ENCODE data around the gene IQSEC3.
"Not testable (repeated sequence)": the region's sequence is repeated elsewhere in the genome, so short reads cannot be mapped to it uniquely, and the experiment has no call there.

IQSEC3 gene

DNA sequence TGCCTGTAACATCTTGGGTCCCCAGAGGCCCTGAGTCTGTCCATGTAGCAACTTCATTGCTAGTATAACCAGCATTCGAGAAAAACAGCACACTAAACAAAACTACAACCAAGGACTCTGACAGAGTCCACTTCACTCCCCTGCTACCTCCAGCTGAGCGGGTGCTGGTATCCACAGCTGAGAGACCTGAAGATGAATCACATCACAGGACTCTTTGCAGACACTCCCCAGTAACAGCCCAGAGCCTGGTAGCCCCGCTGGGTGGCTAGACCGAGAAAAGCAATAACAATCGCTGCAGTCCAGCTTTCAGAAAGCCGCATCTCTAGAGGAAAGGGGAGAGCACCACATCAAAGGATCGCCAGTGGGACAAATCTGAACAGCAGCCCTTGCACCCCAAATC is 9.0 kb upstream of the IQSEC3 start:
- H3K4me1 ChIP-seq (ENCODE audit: control insufficient read depth, insufficient read depth, low read depth, low read length), result no peaks in the 10 kb centered on the region
- H3K23ac ChIP-seq (ENCODE audit: low read length in 2 of 2), result no peak overlapping the region
- H4K8ac ChIP-seq (ENCODE audit: low read length), result no peak overlapping the region
- H3K14ac ChIP-seq (ENCODE audit: low read length in 2 of 2), result no peak overlapping the region
- no peak overlapping the region for H3K4me2 ChIP-seq (ENCODE audit: low read length, poor library complexity, severe bottlenecking)
- no peak overlapping the region for H3K4ac ChIP-seq (ENCODE audit: low read depth in 1 of 2, low read length in 2 of 2)
- H2AK5ac ChIP-seq (ENCODE audit: low read length, severe bottlenecking), result no peak overlapping the region
- H3K9ac ChIP-seq (ENCODE audit: low read length), result no peak overlapping the region
- H3K18ac ChIP-seq (ENCODE audit: low read depth in 1 of 2, low read length in 2 of 2), result no peak overlapping the region
- H2BK5ac ChIP-seq (ENCODE audit: low read depth, low read length, poor library complexity, severe bottlenecking), result no peak overlapping the region
- no peaks in the 10 kb centered on the region for H3K36me3 ChIP-seq (ENCODE audit: control insufficient read depth in 1 of 2, insufficient read depth in 2 of 2, low read depth in 1 of 2, low read length in 2 of 2)
- H2BK12ac ChIP-seq (ENCODE audit: low read length in 2 of 2), result no peak overlapping the region
- H3K9me3 ChIP-seq (ENCODE audit: control insufficient read depth, low read length), result peaks cover 28% of the 10 kb centered on the region
- peaks cover 38 to 47% of the 10 kb centered on the region in 2 experiments for H3K27me3 ChIP-seq (ENCODE audit: control insufficient read depth in 1 of 2, insufficient read depth in 1 of 2, low read length in 2 of 2)
- 75% methylated on average over 7 of the region's 7 CpGs for WGBS
- H3K4me3 ChIP-seq (ENCODE audit: insufficient read depth in 1 of 2, low read depth in 1 of 2, low read length in 2 of 2), result no peak overlapping the region
- no peak for DNase-seq
- H2BK15ac ChIP-seq (ENCODE audit: low read depth, poor library complexity, severe bottlenecking), result no peak overlapping the region
- no peak overlapping the region for H2BK120ac ChIP-seq (ENCODE audit: low read depth, low read length)
- H2AFZ ChIP-seq (ENCODE audit: low read depth, low read length), result no peak overlapping the region
- H3K79me1 ChIP-seq (replicated peaks; ENCODE audit: low read length, poor library complexity, severe bottlenecking), result no peaks in the 10 kb centered on the region
- H3K27ac ChIP-seq (ENCODE audit: low read length, poor library complexity, severe bottlenecking), result no peak overlapping the region
- no peak overlapping the region for H4K91ac ChIP-seq (ENCODE audit: low read length)

DNA sequence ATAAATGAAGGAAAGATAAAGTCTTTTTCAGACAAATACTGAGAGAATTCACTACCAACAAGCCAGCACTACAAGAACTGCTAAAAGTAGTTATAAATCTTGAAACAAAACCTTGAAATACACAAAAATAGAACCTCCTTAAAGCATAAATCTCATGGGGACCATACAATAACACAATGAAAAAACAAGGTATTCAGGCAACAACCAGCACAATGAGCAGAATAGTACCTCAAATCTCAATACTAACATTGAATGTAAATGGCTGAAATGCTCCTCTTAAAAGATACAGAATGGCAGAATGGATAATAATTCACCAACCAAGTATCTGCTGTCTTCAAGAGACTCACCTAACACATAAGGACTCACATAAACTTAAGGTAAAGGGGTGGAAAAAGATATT is 7.7 kb upstream of the IQSEC3 start:
- Histone ChIP-seq H2BK12ac (ENCODE audit: low read length in 2 of 2) (no peak overlapping the region), H3K4me1 (ENCODE audit: control insufficient read depth, insufficient read depth, low read depth, low read length) (no peaks in the 10 kb centered on the region), H3K4ac (ENCODE audit: low read depth in 1 of 2, low read length in 2 of 2) (no peak overlapping the region), H3K4me3 (ENCODE audit: insufficient read depth in 1 of 2, low read depth in 1 of 2, low read length in 2 of 2) (no peak overlapping the region), H2AFZ (ENCODE audit: low read depth, low read length) (no peak overlapping the region), H3K23ac (ENCODE audit: low read length in 2 of 2) (no peak overlapping the region), H2AK5ac (ENCODE audit: low read length, severe bottlenecking) (no peak overlapping the region), H3K9ac (ENCODE audit: low read length) (no peak overlapping the region), H3K36me3 (ENCODE audit: control insufficient read depth in 1 of 2, insufficient read depth in 2 of 2, low read depth in 1 of 2, low read length in 2 of 2) (no peaks in the 10 kb centered on the region), H3K18ac (ENCODE audit: low read depth in 1 of 2, low read length in 2 of 2) (no peak overlapping the region), H3K27me3 (ENCODE audit: control insufficient read depth in 1 of 2, insufficient read depth in 1 of 2, low read length in 2 of 2) (peaks cover 32 to 41% of the 10 kb centered on the region in 2 experiments), H2BK15ac (ENCODE audit: low read depth, poor library complexity, severe bottlenecking) (no peak overlapping the region), H2BK5ac (ENCODE audit: low read depth, low read length, poor library complexity, severe bottlenecking) (no peak overlapping the region), H3K79me1 (replicated peaks; ENCODE audit: low read length, poor library complexity, severe bottlenecking) (no peaks in the 10 kb centered on the region), H3K4me2 (ENCODE audit: low read length, poor library complexity, severe bottlenecking) (no peak overlapping the region), H4K91ac (ENCODE audit: low read length) (no peak overlapping the region), H3K14ac (ENCODE audit: low read length in 2 of 2) (no peak overlapping the region), H3K27ac (ENCODE audit: low read length, poor library complexity, severe bottlenecking) (no peak overlapping the region), H4K8ac (ENCODE audit: low read length) (no peak overlapping the region), H3K9me3 (ENCODE audit: control insufficient read depth, low read length) (peaks cover 28% of the 10 kb centered on the region), H2BK120ac (ENCODE audit: low read depth, low read length) (no peak overlapping the region)
- DNase-seq, result no peak

DNA sequence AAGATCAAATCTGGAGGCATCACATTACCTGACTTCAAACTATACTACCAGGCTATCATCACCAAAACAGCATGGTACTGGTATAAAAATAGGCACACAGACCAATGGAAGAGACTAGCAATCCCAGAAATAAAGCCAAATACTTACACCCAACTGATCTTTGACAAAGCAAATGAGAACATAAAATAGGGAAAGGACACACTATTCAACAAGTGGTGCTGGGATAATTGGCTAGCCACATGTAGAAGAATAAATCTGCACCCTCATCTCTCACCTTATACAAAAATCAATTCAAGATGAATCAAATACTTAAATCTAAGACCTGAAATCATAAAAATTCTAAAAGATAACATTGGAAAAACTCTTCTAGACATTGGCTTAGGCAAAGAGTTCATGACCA is 4.7 kb upstream of the IQSEC3 start:
- not testable (repeated sequence) for H3K23ac ChIP-seq (ENCODE audit: low read length in 2 of 2); H2BK120ac ChIP-seq (ENCODE audit: low read depth, low read length); H3K9ac ChIP-seq (ENCODE audit: low read length); H3K4ac ChIP-seq (ENCODE audit: low read depth in 1 of 2, low read length in 2 of 2); H3K4me3 ChIP-seq (ENCODE audit: insufficient read depth in 1 of 2, low read depth in 1 of 2, low read length in 2 of 2); DNase-seq; H2BK15ac ChIP-seq (ENCODE audit: low read depth, poor library complexity, severe bottlenecking); H4K91ac ChIP-seq (ENCODE audit: low read length); H2AK5ac ChIP-seq (ENCODE audit: low read length, severe bottlenecking); H2BK12ac ChIP-seq (ENCODE audit: low read length in 2 of 2); H4K8ac ChIP-seq (ENCODE audit: low read length); H3K27ac ChIP-seq (ENCODE audit: low read length, poor library complexity, severe bottlenecking); H2AFZ ChIP-seq (ENCODE audit: low read depth, low read length); H2BK5ac ChIP-seq (ENCODE audit: low read depth, low read length, poor library complexity, severe bottlenecking); H3K14ac ChIP-seq (ENCODE audit: low read length in 2 of 2); H3K36me3 ChIP-seq (ENCODE audit: control insufficient read depth in 1 of 2, insufficient read depth in 2 of 2, low read depth in 1 of 2, low read length in 2 of 2); H3K4me1 ChIP-seq (ENCODE audit: control insufficient read depth, insufficient read depth, low read depth, low read length); H3K18ac ChIP-seq (ENCODE audit: low read depth in 1 of 2, low read length in 2 of 2); H3K4me2 ChIP-seq (ENCODE audit: low read length, poor library complexity, severe bottlenecking); H3K79me1 ChIP-seq (replicated peaks; ENCODE audit: low read length, poor library complexity, severe bottlenecking)
- peaks cover 21% of the 10 kb centered on the region for H3K9me3 ChIP-seq (ENCODE audit: control insufficient read depth, low read length)
- peaks cover 11 to 12% of the 10 kb centered on the region in 2 experiments for H3K27me3 ChIP-seq (ENCODE audit: control insufficient read depth in 1 of 2, insufficient read depth in 1 of 2, low read length in 2 of 2)

DNA sequence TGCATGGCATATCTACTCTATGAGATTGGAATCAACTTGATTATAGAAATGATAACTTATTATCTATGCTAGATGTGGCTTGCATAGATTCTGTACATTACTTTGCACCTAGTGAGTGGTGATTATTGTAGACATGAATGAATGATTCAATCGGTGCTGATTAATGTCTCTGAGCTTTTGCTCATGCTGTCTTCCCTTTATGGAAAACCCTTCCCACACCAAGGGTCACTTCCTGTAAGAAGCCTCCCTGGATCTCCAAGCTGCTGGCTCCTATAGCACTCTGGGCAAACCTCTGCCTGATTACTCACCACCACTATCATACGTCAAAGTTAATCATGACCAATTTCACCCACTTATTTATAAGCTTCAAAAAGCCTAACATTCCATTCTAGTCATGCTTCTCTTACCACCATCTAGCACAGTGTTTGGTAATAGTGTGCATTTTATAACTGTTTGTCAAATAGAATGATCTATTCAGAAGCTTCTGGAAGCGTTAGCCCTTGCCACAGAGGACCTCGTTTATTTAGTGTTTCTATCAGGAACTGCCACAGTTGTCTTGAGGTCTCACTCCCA is 990 bp upstream of the IQSEC3 start:
- DNase-seq, result peak; percentile 43
- not testable (repeated sequence) for H3K4me2 ChIP-seq (ENCODE audit: low read length, poor library complexity, severe bottlenecking); H2AFZ ChIP-seq (ENCODE audit: low read depth, low read length); H3K36me3 ChIP-seq (ENCODE audit: control insufficient read depth in 1 of 2, insufficient read depth in 2 of 2, low read depth in 1 of 2, low read length in 2 of 2); H3K9ac ChIP-seq (ENCODE audit: low read length); H3K4ac ChIP-seq (ENCODE audit: low read depth in 1 of 2, low read length in 2 of 2); H3K4me1 ChIP-seq (ENCODE audit: control insufficient read depth, insufficient read depth, low read depth, low read length); H2BK5ac ChIP-seq (ENCODE audit: low read depth, low read length, poor library complexity, severe bottlenecking); H3K23ac ChIP-seq (ENCODE audit: low read length in 2 of 2); H4K8ac ChIP-seq (ENCODE audit: low read length); H3K27ac ChIP-seq (ENCODE audit: low read length, poor library complexity, severe bottlenecking); H2AK5ac ChIP-seq (ENCODE audit: low read length, severe bottlenecking); H2BK120ac ChIP-seq (ENCODE audit: low read depth, low read length); H3K18ac ChIP-seq (ENCODE audit: low read depth in 1 of 2, low read length in 2 of 2); H3K9me3 ChIP-seq (ENCODE audit: control insufficient read depth, low read length); H3K4me3 ChIP-seq (ENCODE audit: insufficient read depth in 1 of 2, low read depth in 1 of 2, low read length in 2 of 2); H2BK12ac ChIP-seq (ENCODE audit: low read length in 2 of 2); H2BK15ac ChIP-seq (ENCODE audit: low read depth, poor library complexity, severe bottlenecking); H4K91ac ChIP-seq (ENCODE audit: low read length); H3K79me1 ChIP-seq (replicated peaks; ENCODE audit: low read length, poor library complexity, severe bottlenecking); H3K14ac ChIP-seq (ENCODE audit: low read length in 2 of 2)
- peaks cover 11 to 15% of the 10 kb centered on the region in 2 experiments for H3K27me3 ChIP-seq (ENCODE audit: control insufficient read depth in 1 of 2, insufficient read depth in 1 of 2, low read length in 2 of 2)
- WGBS, result 66% methylated on average over 3 of the region's 4 CpGs
